Testis (tissue), 3 donors: ENCODE data around the gene HDGFL3. TPM values are rescaled to one million over a fixed set of nuclear protein-coding genes. Genes with fewer than 3 reads are reported as not detected.

Source experiments
- DNase-seq: peaks from one replicate; pipeline ENCODE4 v3.0.0-alpha.2; 2019
- H3K27ac ChIP-seq, 2 donors: fragments of 200-600 bp; sonication (generic); one replicate each; pipeline ENCODE4 v1.5.1; 2019
- H3K27me3 ChIP-seq: fragments of 200-600 bp; sonication (generic); one replicate; pipeline ENCODE4 v1.5.1; 2019
- H3K36me3 ChIP-seq: fragments of 200-600 bp; sonication (generic); one replicate; pipeline ENCODE4 v1.5.1; 2017; ENCODE audit warnings: low read depth; ENCODE audit errors: missing control alignments
- H3K4me1 ChIP-seq: fragments of 200-600 bp; sonication (generic); one replicate; pipeline ENCODE4 v1.5.1; 2019
- H3K4me3 ChIP-seq, 2 donors: fragments of 200-600 bp; sonication (generic); one replicate each; pipeline ENCODE4 v1.5.1; 2017 to 2019
- H3K9me3 ChIP-seq: fragments of 200-600 bp; sonication (generic); one replicate; pipeline ENCODE4 v1.5.1; 2017
- POLR2A ChIP-seq: fragments of 450-650 bp; IDR thresholded peaks from one replicate; pipeline ENCODE4 v1.6.1; 2017; ENCODE audit warnings: antibody characterized with exemption, mild to moderate bottlenecking, moderate library complexity
- WGBS, 2 donors: methylation state at CpG; one replicate each; pipeline ENCODE4 v1.1.5; 2018; 5-methylcytosine and 5-hydroxymethylcytosine counted together
- intact Hi-C: fragments of 100-400 bp; cut with DNase I; formaldehyde crosslinking; loops from one replicate; pipeline ENCODE4 v1.15.1; 2023; ENCODE audit warnings: low total_unique reads
- polyA plus RNA-seq: library from polyadenylated mRNA; stranded (reverse); fragments of 350-450 nt; fragmentation: Illumina TruSeq; extraction: RNeasy Lipid Tissue Mini Kit (QIAGEN cat#74804); gene quantifications from one replicate; pipeline ENCODE4 v1.2.3, GENCODE V29; 2014; ENCODE audit warnings: low read depth, low replicate concordance; ENCODE audit not compliant: insufficient read depth
- total RNA-seq, 2 donors: library from RNA; depleted of rRNA; stranded (reverse); fragments of >200 nt; gene quantifications; one replicate each; pipeline ENCODE4 v1.2.3, GENCODE V29; 2016
- TF ChIP-seq, protein P1 (sequence below), 3 experiments: fragments of 450-650 bp in 2 of 3; fragments of 200-600 bp in 1 of 3; sonication (generic) in 1 of 3; IDR thresholded peaks; one replicate each; pipeline ENCODE4 v1.5.1; 2016 to 2019; ENCODE audit warnings: antibody characterized with exemption in 3 of 3, mild to moderate bottlenecking in 2 of 3, moderate library complexity in 1 of 3

HDGFL3 gene
- total and polyA plus RNA-seq, 3 donors from 2014 or later, result 87.1 to 130 (median 94.6) TPM

DNA sequence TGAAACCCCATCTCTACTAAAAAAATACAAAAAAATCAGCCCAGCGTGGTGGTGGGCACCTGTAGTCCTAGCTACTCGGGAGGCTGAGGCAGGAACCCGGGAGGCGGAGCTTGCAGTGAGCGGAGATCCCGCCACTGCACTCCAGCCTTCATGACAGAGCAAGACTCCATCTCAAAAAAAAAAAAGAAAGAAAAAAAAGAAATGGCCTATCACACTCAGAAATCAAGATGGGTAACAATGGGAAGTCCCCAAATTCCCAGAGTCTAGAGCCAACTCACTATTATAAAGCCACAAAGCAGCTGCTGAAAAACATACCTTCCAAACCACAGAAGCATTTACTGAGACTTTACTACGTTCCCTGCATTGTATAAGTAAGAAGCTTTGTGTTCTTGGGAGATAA lies 7.5 kb downstream of the HDGFL3 start:
- Histone ChIP-seq H3K27me3 (no peaks in the 10 kb centered on the region), H3K4me3 (no peak overlapping the region), H3K4me1 (peaks cover 14% of the 10 kb centered on the region), H3K27ac (no peak overlapping the region), H3K36me3 (no peaks in the 10 kb centered on the region), H3K9me3 (no peaks in the 10 kb centered on the region)
- 90 to 96% methylated on average over 7 of the region's 7 CpGs for WGBS, 2 donors
- TF ChIP-seq, protein P1, sequence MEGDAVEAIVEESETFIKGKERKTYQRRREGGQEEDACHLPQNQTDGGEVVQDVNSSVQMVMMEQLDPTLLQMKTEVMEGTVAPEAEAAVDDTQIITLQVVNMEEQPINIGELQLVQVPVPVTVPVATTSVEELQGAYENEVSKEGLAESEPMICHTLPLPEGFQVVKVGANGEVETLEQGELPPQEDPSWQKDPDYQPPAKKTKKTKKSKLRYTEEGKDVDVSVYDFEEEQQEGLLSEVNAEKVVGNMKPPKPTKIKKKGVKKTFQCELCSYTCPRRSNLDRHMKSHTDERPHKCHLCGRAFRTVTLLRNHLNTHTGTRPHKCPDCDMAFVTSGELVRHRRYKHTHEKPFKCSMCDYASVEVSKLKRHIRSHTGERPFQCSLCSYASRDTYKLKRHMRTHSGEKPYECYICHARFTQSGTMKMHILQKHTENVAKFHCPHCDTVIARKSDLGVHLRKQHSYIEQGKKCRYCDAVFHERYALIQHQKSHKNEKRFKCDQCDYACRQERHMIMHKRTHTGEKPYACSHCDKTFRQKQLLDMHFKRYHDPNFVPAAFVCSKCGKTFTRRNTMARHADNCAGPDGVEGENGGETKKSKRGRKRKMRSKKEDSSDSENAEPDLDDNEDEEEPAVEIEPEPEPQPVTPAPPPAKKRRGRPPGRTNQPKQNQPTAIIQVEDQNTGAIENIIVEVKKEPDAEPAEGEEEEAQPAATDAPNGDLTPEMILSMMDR (IDR thresholded peaks at IDR 0.05), result no peak
- TF ChIP-seq POLR2A, result no peak
- intact Hi-C loops, result no loop called here
- DNase-seq, result no peak

DNA sequence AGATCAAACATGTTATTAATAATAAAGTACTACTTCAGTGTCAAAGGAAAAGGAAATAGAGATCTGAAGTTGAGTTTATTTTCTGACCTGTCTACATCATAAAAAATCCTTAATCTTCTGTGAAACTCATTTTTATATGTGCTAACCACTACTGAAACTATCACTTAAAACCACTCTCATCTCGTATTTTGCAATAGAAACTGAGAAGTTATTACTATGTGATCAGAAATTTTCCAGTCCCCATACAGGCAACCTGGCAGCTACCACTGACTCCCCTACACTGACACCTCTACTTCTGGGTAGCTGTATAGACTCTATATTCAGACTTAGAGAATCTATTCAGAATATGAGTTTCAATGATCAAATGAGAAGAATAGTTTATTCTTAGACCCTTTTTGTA lies 8.3 kb downstream of the HDGFL3 start:
- H3K4me3 ChIP-seq, result no peak overlapping the region
- intact Hi-C loops, result no loop called here
- no peak for DNase-seq
- 72 to 83% methylated on average over 1 of the region's 1 CpG for WGBS, 2 donors
- TF ChIP-seq, protein P1 (IDR thresholded peaks at IDR 0.05), result no peak
- no peak for TF ChIP-seq POLR2A
- H3K27ac ChIP-seq, result no peak overlapping the region
- no peaks in the 10 kb centered on the region for H3K36me3 ChIP-seq
- peaks cover 5% of the 10 kb centered on the region for H3K4me1 ChIP-seq
- no peaks in the 10 kb centered on the region for H3K27me3 ChIP-seq
- H3K9me3 ChIP-seq, result no peaks in the 10 kb centered on the region

DNA sequence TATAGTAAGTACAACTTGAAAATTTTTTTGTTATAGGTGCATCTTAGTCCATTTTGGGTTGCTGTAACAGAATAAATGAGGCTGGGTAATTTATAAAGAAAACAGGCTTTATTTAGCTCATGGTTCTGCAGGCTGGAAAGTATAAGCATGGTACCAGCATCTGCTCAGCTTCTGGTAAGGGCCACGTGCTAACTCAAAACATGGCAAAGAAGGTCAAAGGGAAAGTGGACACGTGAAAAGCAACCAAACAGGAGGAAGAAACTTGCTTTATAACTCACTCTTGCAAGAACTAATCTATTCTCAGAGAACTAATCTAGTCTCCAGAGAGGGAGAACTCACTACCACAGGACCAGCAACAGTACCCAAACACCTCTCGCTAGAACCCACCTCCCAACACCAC lies 9.1 kb downstream of the HDGFL3 start:
- Histone ChIP-seq H3K9me3 (no peaks in the 10 kb centered on the region), H3K4me3 (no peak overlapping the region), H3K27me3 (no peaks in the 10 kb centered on the region), H3K36me3 (no peaks in the 10 kb centered on the region), H3K27ac (no peak overlapping the region), H3K4me1 (peaks cover 3% of the 10 kb centered on the region)
- no peak for DNase-seq
- WGBS, 2 donors, result 81 to 86% methylated on average over 3 of the region's 3 CpGs
- intact Hi-C loops, result no loop called here
- TF ChIP-seq, protein P1 (IDR thresholded peaks at IDR 0.05), result no peak
- no peak for TF ChIP-seq POLR2A

GRCh38 chr15:83194528-83194927 lies 13.1 kb downstream of the HDGFL3 start:
- intact Hi-C loops, result no loop called here
- WGBS, 2 donors, result 67 to 78% methylated on average over 2 of the region's 2 CpGs
- no peak for DNase-seq
- no peaks in the 10 kb centered on the region for H3K27me3 ChIP-seq
- H3K4me1 ChIP-seq, result no peaks in the 10 kb centered on the region
- H3K36me3 ChIP-seq, result no peaks in the 10 kb centered on the region
- no peak overlapping the region for H3K4me3 ChIP-seq
- TF ChIP-seq, protein P1 (IDR thresholded peaks at IDR 0.05), result no peak
- TF ChIP-seq POLR2A, result no peak
- no peak overlapping the region for H3K27ac ChIP-seq
- no peaks in the 10 kb centered on the region for H3K9me3 ChIP-seq

GRCh38 chr15:83193721-83194120 lies 13.9 kb downstream of the HDGFL3 start:
- intact Hi-C loops, result no loop called here
- TF ChIP-seq, protein P1 (IDR thresholded peaks at IDR 0.05), result no peak
- TF ChIP-seq POLR2A, result no peak
- no peak overlapping the region for H3K4me3 ChIP-seq
- no peaks in the 10 kb centered on the region for H3K9me3 ChIP-seq
- DNase-seq, result no peak
- whole genome bisulfite sequencing, 2 donors, result 96 to 100% methylated on average over 2 of the region's 2 CpGs
- no peaks in the 10 kb centered on the region for H3K4me1 ChIP-seq
- H3K27me3 ChIP-seq, result no peaks in the 10 kb centered on the region
- no peaks in the 10 kb centered on the region for H3K36me3 ChIP-seq
- no peak overlapping the region for H3K27ac ChIP-seq
